Keratinocyte (primary cell): ENCODE data around the gene PYDC1.

Source experiments
- CTCF ChIP-seq, 3 experiments: IDR thresholded peaks in 1 of 3; conservative IDR thresholded peaks in 1 of 3; optimal IDR thresholded peaks in 1 of 3; 2 replicates in 2 of 3; 3 replicates in 1 of 3; pipeline versions ENCODE3 to v1.5.1; 2011; ENCODE audit warnings: low read length in 3 of 3, mild to moderate bottlenecking in 3 of 3, moderate library complexity in 2 of 3, control low read depth in 1 of 3, inconsistent platforms in 1 of 3; ENCODE audit not compliant: insufficient read depth in 2 of 3; ENCODE audit errors: extremely low read depth in 1 of 3
- EZH2 ChIP-seq: IDR thresholded peaks from one replicate; pipeline ENCODE4 v1.6.1; 2012; ENCODE audit warnings: inconsistent platforms, mild to moderate bottlenecking, low read length, moderate library complexity

GRCh38 chr16:31199430-31200041 lies 17.4 kb downstream of the PYDC1 start:
- TF ChIP-seq CTCF (optimal IDR thresholded peaks at IDR 0.05 in 1 of 3, IDR thresholded peaks at IDR 0.05 in 1 of 3, conservative IDR thresholded peaks at IDR 0.05 in 1 of 3; ENCODE audit: extremely low read depth in 1 of 3, insufficient read depth in 2 of 3, low read length in 3 of 3), result no peak
- TF ChIP-seq EZH2, result no peak
